Right hindlimb (tissue), 1 donor: ENCODE data around the gene FGD1.
"Not testable (repeated sequence)": the region's sequence is repeated elsewhere in the genome, so short reads cannot be mapped to it uniquely, and the experiment has no call there.

Source experiments
- DNase-seq: peaks from one replicate; pipeline ENCODE4 v3.0.0-alpha.2; 2018

FGD1 gene

GRCh38 chrX:54495814-54496516, at the start of gene FGD1:
Gene FGD1, minus strand, starts transcription at chrX:54496234. Its CDS starts 802 bp downstream, at chrX:54495432.
- peak; percentile 86 for DNase-seq

- not testable (repeated sequence) for DNase-seq
Observed at GRCh38 chrX:54542239-54542638, 46.2 kb upstream of the FGD1 start.

- no peak for DNase-seq
Observed at GRCh38 chrX:54540289-54540688, 44.3 kb upstream of the FGD1 start.

- no peak for DNase-seq
Observed at GRCh38 chrX:54534271-54534670, 38.2 kb upstream of the FGD1 start.

GRCh38 chrX:54530357-54530900, 34.4 kb upstream of the FGD1 start:
- no peak for DNase-seq

GRCh38 chrX:54529552-54530356, 33.7 kb upstream of the FGD1 start, which contains the start of gene GNL3L:
Gene GNL3L, plus strand, starts transcription at chrX:54530219. Its CDS starts 2,348 bp downstream, at chrX:54532567.
- peak; percentile 95 for DNase-seq

- no peak for DNase-seq
Observed at GRCh38 chrX:54529151-54529550, 33.1 kb upstream of the FGD1 start.

GRCh38 chrX:54509400-54509799, 13.4 kb upstream of the FGD1 start:
- DNase-seq = no peak

GRCh38 chrX:54496936-54497335, 902 bp upstream of the FGD1 start:
- DNase-seq = no peak

- DNase-seq = no peak
Observed at GRCh38 chrX:54496517-54496852, 451 bp upstream of the FGD1 start.

- peak; percentile 34 for DNase-seq
Observed at GRCh38 chrX:54494989-54495813, 833 bp downstream of the FGD1 start.

- no peak for DNase-seq
Observed at GRCh38 chrX:54494166-54494988, 1.7 kb downstream of the FGD1 start.

GRCh38 chrX:54492340-54492739, 3.7 kb downstream of the FGD1 start:
- no peak for DNase-seq

- not testable (repeated sequence) for DNase-seq
Observed at GRCh38 chrX:54489819-54490218, 6.2 kb downstream of the FGD1 start.

GRCh38 chrX:54484666-54485065, 11.4 kb downstream of the FGD1 start:
- DNase-seq = peak; percentile 54

GRCh38 chrX:54483946-54484345, 12.1 kb downstream of the FGD1 start:
- no peak for DNase-seq

GRCh38 chrX:54482839-54483593, 13.0 kb downstream of the FGD1 start:
- DNase-seq = peak; percentile 66

- DNase-seq = no peak
Observed at GRCh38 chrX:54479136-54480111, 16.6 kb downstream of the FGD1 start.

GRCh38 chrX:54473993-54474859, 21.8 kb downstream of the FGD1 start:
- no peak for DNase-seq
